HG02571 (cell line): Measurements from ENCODE around the gene SPATA45.

ENCODE experiments used
- ATAC-seq: cut with Tn5 transposase; IDR thresholded peaks from one replicate; pipeline ENCODE4 v1.9.1; 2021; ENCODE audit warnings: mild to moderate bottlenecking, moderate library complexity; ENCODE audit not compliant: unreplicated experiment

SPATA45 gene

GRCh38 chr1:212782422-212783154 lies 64.9 kb downstream of the SPATA45 start:
- ATAC-seq = no peak

- no peak for ATAC-seq
These were observed 66.2 kb downstream of the SPATA45 start for GRCh38 chr1:212781225-212781624.

- ATAC-seq = no peak
These were observed 66.7 kb downstream of the SPATA45 start for GRCh38 chr1:212780759-212781158.
